HepG2 (cell line): ENCODE data around the gene IGBP1. TPM values are rescaled to one million over a fixed set of nuclear protein-coding genes. Genes with fewer than 3 reads are reported as not detected.

ENCODE experiments used
- ATAC-seq: fragments of 200-7000 bp; cut with Tn5 transposase; 3 replicates; pipeline ENCODE4 v1.9.1; 2020; ENCODE audit warnings: mild to moderate bottlenecking, moderate library complexity
- BruUV-seq: library from RNA; stranded (reverse); fragments of 400-500 nt; replicated peaks from 2 replicates; lab custom pipeline; 2021; lab: Mats Ljungman, UMichigan
- CTCF ChIA-PET: fragments of 300-600 bp; formaldehyde crosslinking; extraction: SDS; loops from one replicate; lab custom pipeline; 2021; ENCODE audit warnings: low total read pairs, inconsistent platforms, low intra/inter-chr PET ratio; lab: Yijun Ruan, JAX
- POLR2A ChIA-PET: fragments of 350-600 bp; sonication (Branson Sonifier 250); formaldehyde crosslinking; loops from one replicate; lab custom pipeline; 2020; ENCODE audit warnings: antibody characterized with exemption, inconsistent platforms; lab: Yijun Ruan, JAX
- DNase-seq: peaks from one replicate; pipeline ENCODE4 v3.0.0-alpha.2; 2015; ENCODE audit warnings: low spot score
- FAIRE-seq: peaks from 3 replicates; lab custom pipeline; 2011; peaks lifted over from hg19 to GRCh38; lab: Jason Lieb, UNC
- H2AFZ ChIP-seq: one replicate; pipeline ENCODE4 v1.6.1; 2011; ENCODE audit warnings: low read length, inconsistent platforms
- H3K27ac ChIP-seq: fragments of 300-600 bp; 3 replicates; pipeline ENCODE4 v1.8.0; 2011; ENCODE audit warnings: mixed run types, mild to moderate bottlenecking, mixed read lengths, low read length, inconsistent platforms; ENCODE audit not compliant: insufficient read depth; ENCODE audit errors: extremely low read length
- H3K27me3 ChIP-seq, 2 experiments: fragments of 200-600 bp in 1 of 2; 2 replicates in 1 of 2; 3 replicates in 1 of 2; pipeline versions ENCODE4 v1.6.0 to v1.8.0; 2011; ENCODE audit warnings: low read length in 2 of 2, mild to moderate bottlenecking in 2 of 2, moderate library complexity in 2 of 2, inconsistent platforms in 1 of 2; ENCODE audit not compliant: insufficient read depth in 2 of 2, control insufficient read depth in 1 of 2
- H3K36me3 ChIP-seq, 2 experiments: fragments of 200-600 bp in 1 of 2; replicated peaks in 1 of 2; 2 replicates in 1 of 2; 3 replicates in 1 of 2; pipeline versions ENCODE4 v1.5.1 to v1.8.0; 2011; ENCODE audit warnings: low read length in 2 of 2, inconsistent platforms in 1 of 2; ENCODE audit not compliant: insufficient read depth in 2 of 2, control insufficient read depth in 1 of 2
- H3K4me1 ChIP-seq: 2 replicates; pipeline ENCODE4 v1.5.1; 2012; ENCODE audit warnings: low read length, inconsistent platforms; ENCODE audit not compliant: insufficient read depth
- H3K4me2 ChIP-seq: 2 replicates; pipeline ENCODE4 v1.6.0; 2011; ENCODE audit warnings: low read depth, low read length, inconsistent platforms
- H3K4me3 ChIP-seq, 3 experiments: fragments of 200-600 bp in 1 of 3; sonication (generic), shearing (Covaris generic) in 1 of 3; replicated peaks in 1 of 3; 2 replicates each; pipeline ENCODE4 v1.5.1; 2011 to 2016; ENCODE audit warnings: low read length in 3 of 3, inconsistent platforms in 2 of 3, low read depth in 2 of 3, mild to moderate bottlenecking in 2 of 3, control low read depth in 1 of 3, mixed read lengths in 1 of 3; ENCODE audit not compliant: insufficient read depth in 1 of 3
- H3K79me2 ChIP-seq: one replicate; pipeline ENCODE4 v1.6.1; 2011; ENCODE audit warnings: low read length, inconsistent platforms; ENCODE audit not compliant: insufficient read depth
- H3K9ac ChIP-seq: 2 replicates; pipeline ENCODE4 v1.6.0; 2011; ENCODE audit warnings: mild to moderate bottlenecking, low read depth, low read length, inconsistent platforms; ENCODE audit not compliant: insufficient read depth
- H3K9me3 ChIP-seq: 2 replicates; pipeline ENCODE4 v1.5.1; 2012; ENCODE audit warnings: mild to moderate bottlenecking, low read length
- H4K20me1 ChIP-seq: 2 replicates; pipeline ENCODE4 v1.6.0; 2011; ENCODE audit warnings: inconsistent platforms, mild to moderate bottlenecking, low read length, moderate library complexity; ENCODE audit not compliant: insufficient read depth
- CC2D1A ChIP-seq: sonication (generic); formaldehyde crosslinking; IDR thresholded peaks from 2 replicates; pipeline ENCODE4 v1.8.1; 2023; ENCODE audit warnings: mild to moderate bottlenecking, missing genetic modification reagents
- DNMT3B ChIP-seq: conservative IDR thresholded peaks from 2 replicates; pipeline ENCODE4 v1.6.1; 2016; ENCODE audit warnings: missing biosample characterization, control low read depth
- FOXC1 ChIP-seq: sonication (generic); formaldehyde crosslinking; IDR thresholded peaks from 2 replicates; pipeline ENCODE4 v1.8.0; 2022; ENCODE audit warnings: mild to moderate bottlenecking, missing genetic modification reagents, borderline replicate concordance
- LBX2 ChIP-seq: sonication (generic); formaldehyde crosslinking; IDR thresholded peaks from 2 replicates; pipeline ENCODE4 v1.5.0; 2020; ENCODE audit warnings: missing genetic modification reagents, mild to moderate bottlenecking, borderline replicate concordance
- NFYC ChIP-seq: IDR thresholded peaks from 2 replicates; pipeline ENCODE4 v1.6.1; 2016; ENCODE audit warnings: missing genetic modification reagents, missing compliant biosample characterization
- PCBP2 ChIP-seq: fragments of 200-400 bp; formaldehyde crosslinking; optimal IDR thresholded peaks from 2 replicates; pipeline ENCODE3; 2018; ENCODE audit warnings: low read length, low read depth; ENCODE audit not compliant: poor library complexity, severe bottlenecking
- POGK ChIP-seq: sonication (generic); formaldehyde crosslinking; conservative IDR thresholded peaks from 2 replicates; pipeline ENCODE4 v1.8.0; 2022; ENCODE audit warnings: mild to moderate bottlenecking, moderate library complexity, missing genetic modification reagents
- ZFP1 ChIP-seq: IDR thresholded peaks from 2 replicates; pipeline ENCODE4 v1.6.1; 2016
- ZNF329 ChIP-seq: sonication (generic); formaldehyde crosslinking; IDR thresholded peaks from 2 replicates; pipeline ENCODE4 v1.9.0; 2021; ENCODE audit warnings: low read depth, mild to moderate bottlenecking, missing genetic modification reagents
- ZNF678 ChIP-seq: sonication (generic); formaldehyde crosslinking; IDR thresholded peaks from 2 replicates; pipeline ENCODE4 v1.4.0; 2020; ENCODE audit warnings: mild to moderate bottlenecking, missing genetic modification reagents
- ZNF841 ChIP-seq: sonication (generic); formaldehyde crosslinking; IDR thresholded peaks from 2 replicates; pipeline ENCODE4 v1.8.1; 2023; ENCODE audit warnings: missing genetic modification reagents, borderline replicate concordance
- ZSCAN20 ChIP-seq: sonication (generic); formaldehyde crosslinking; IDR thresholded peaks from 2 replicates; pipeline ENCODE4 v1.4.0; 2020; ENCODE audit warnings: missing genetic modification reagents, mild to moderate bottlenecking, borderline replicate concordance
- ZSCAN29 ChIP-seq: sonication (generic); formaldehyde crosslinking; conservative IDR thresholded peaks from 2 replicates; pipeline ENCODE4 v1.4.0; 2020; ENCODE audit warnings: mild to moderate bottlenecking, missing genetic modification reagents
- WGBS: methylation state at CpG from one replicate; pipeline ENCODE4 v1.1.6; 2017; ENCODE audit warnings: low lambda C conversion rate; 5-methylcytosine and 5-hydroxymethylcytosine counted together
- in situ Hi-C: cut with HindIII; loops from 2 replicates; pipeline ENCODE4 v1.10.0; 2017; ENCODE audit warnings: low pct_unique_long_range_greater_than_20kb; ENCODE audit not compliant: extremely low pct_ligation_motif_present
- intact Hi-C: fragments of 100-400 bp; cut with micrococcal nuclease; formaldehyde crosslinking; loops from one replicate; pipeline ENCODE4 v1.10.0; 2022; ENCODE audit not compliant: unreplicated experiment
- polyA plus RNA-seq, 8 experiments: library from polyadenylated mRNA; depleted of rRNA in 3 of 8; stranded (reverse) in 7 of 8; unstranded in 1 of 8; fragments of >200 nt; fragmentation: Illumina TruSeq in 4 of 8; extraction: Trizol in 4 of 8; gene quantifications; 2 replicates each; pipeline versions ENCODE4 v1.2.1 to v1.2.3, GENCODE V29; 2011 to 2016; ENCODE audit warnings: low read depth in 4 of 8, missing spikeins in 1 of 8, mixed read lengths in 1 of 8; ENCODE audit not compliant: insufficient read depth in 1 of 8
- total RNA-seq, 5 experiments: library from RNA; depleted of rRNA; stranded (reverse); fragments of >200 nt; fragmentation: Illumina TruSeq; extraction: Trizol; gene quantifications; 2 replicates each; pipeline ENCODE4 v1.2.3, GENCODE V29; 2016; ENCODE audit warnings: low read depth in 1 of 5
- TF ChIP-seq, protein P1 (sequence below): sonication (generic); formaldehyde crosslinking; IDR thresholded peaks from 2 replicates; pipeline ENCODE4 v1.5.0; 2020; ENCODE audit warnings: missing genetic modification reagents, mild to moderate bottlenecking, borderline replicate concordance
- TF ChIP-seq, protein P2 (sequence below): sonication (generic); formaldehyde crosslinking; IDR thresholded peaks from 2 replicates; pipeline ENCODE4 v1.5.0; 2020; ENCODE audit warnings: missing genetic modification reagents
- TF ChIP-seq, protein P3 (sequence below): sonication (generic); formaldehyde crosslinking; IDR thresholded peaks from 2 replicates; pipeline ENCODE4 v1.5.0; 2020; ENCODE audit warnings: mild to moderate bottlenecking, missing genetic modification reagents

IGBP1 gene
- total and polyA plus RNA-seq, 2 of the 13 experiments (the other 11 are each of a cell fraction or from before 2014, with no cell fraction given), result 59.3 to 103 TPM

GRCh38 chrX:70196961-70197720 lies 63.9 kb downstream of the IGBP1 start (continued):
- TF ChIP-seq POGK (CRISPR knock-in tag) (no peak), DNMT3B (CRISPR knock-in tag) (no peak), CC2D1A (no peak), ZSCAN29 (CRISPR knock-in tag) (no peak)
- TF ChIP-seq, protein P1, sequence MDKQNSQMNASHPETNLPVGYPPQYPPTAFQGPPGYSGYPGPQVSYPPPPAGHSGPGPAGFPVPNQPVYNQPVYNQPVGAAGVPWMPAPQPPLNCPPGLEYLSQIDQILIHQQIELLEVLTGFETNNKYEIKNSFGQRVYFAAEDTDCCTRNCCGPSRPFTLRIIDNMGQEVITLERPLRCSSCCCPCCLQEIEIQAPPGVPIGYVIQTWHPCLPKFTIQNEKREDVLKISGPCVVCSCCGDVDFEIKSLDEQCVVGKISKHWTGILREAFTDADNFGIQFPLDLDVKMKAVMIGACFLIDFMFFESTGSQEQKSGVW (CRISPR knock-in tag), result no peak

DNA sequence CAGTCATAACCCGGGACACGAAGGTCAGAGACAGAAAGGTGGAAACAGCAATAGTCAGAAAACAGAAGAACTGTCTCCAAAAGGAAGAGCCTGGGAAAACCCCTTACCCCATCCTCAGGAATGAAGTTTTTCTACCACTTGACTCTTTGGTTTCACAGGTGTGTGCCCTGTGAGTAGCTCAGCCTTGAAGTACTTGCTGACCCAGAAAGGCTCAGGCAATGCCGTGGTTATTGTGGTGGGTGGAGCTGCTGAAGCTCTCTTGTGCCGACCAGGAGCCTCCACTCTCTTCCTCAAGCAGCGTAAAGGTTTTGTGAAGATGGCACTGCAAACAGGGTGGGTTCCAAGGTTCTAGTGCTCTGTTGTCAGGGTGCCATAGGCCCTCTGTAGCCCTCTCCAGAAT lies 68.5 kb downstream of the IGBP1 start:
- Histone ChIP-seq H3K36me3 (no peaks in the 10 kb centered on the region), H3K27me3 (no peaks in the 10 kb centered on the region; a peak in 1 of 5 replicates), H4K20me1 (no peaks in the 10 kb centered on the region), H3K79me2 (no peaks in the 10 kb centered on the region), H3K9ac (no peak overlapping the region), H3K4me2 (no peak overlapping the region), H3K27ac (no peak overlapping the region), H3K9me3 (no peaks in the 10 kb centered on the region)
- FAIRE-seq, result no peak
- ChIA-PET POLR2A (no interaction called here), CTCF (no interaction called here)
- no peak for DNase-seq
- 0% methylated on average over 2 of the region's 5 CpGs for WGBS
- intact Hi-C loops, result no loop called here
- no TSS peak for BruUV-seq
- no peak for TF ChIP-seq ZNF329
- TF ChIP-seq, protein P2, sequence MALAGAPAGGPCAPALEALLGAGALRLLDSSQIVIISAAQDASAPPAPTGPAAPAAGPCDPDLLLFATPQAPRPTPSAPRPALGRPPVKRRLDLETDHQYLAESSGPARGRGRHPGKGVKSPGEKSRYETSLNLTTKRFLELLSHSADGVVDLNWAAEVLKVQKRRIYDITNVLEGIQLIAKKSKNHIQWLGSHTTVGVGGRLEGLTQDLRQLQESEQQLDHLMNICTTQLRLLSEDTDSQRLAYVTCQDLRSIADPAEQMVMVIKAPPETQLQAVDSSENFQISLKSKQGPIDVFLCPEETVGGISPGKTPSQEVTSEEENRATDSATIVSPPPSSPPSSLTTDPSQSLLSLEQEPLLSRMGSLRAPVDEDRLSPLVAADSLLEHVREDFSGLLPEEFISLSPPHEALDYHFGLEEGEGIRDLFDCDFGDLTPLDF, result no peak
- TF ChIP-seq, protein P3, sequence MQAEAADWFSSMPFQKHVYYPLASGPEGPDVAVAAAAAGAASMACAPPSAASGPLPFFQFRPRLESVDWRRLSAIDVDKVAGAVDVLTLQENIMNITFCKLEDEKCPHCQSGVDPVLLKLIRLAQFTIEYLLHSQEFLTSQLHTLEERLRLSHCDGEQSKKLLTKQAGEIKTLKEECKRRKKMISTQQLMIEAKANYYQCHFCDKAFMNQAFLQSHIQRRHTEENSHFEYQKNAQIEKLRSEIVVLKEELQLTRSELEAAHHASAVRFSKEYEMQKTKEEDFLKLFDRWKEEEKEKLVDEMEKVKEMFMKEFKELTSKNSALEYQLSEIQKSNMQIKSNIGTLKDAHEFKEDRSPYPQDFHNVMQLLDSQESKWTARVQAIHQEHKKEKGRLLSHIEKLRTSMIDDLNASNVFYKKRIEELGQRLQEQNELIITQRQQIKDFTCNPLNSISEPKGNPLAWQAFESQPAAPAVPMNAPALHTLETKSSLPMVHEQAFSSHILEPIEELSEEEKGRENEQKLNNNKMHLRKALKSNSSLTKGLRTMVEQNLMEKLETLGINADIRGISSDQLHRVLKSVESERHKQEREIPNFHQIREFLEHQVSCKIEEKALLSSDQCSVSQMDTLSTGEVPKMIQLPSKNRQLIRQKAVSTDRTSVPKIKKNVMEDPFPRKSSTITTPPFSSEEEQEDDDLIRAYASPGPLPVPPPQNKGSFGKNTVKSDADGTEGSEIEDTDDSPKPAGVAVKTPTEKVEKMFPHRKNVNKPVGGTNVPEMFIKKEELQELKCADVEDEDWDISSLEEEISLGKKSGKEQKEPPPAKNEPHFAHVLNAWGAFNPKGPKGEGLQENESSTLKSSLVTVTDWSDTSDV, result no peak
- no peak for TF ChIP-seq ZSCAN20 (CRISPR knock-in tag)
- TF ChIP-seq PCBP2, result no peak
- TF ChIP-seq ZNF841 (CRISPR knock-in tag), result no peak
- TF ChIP-seq ZNF678, result no peak
- TF ChIP-seq ZFP1 (CRISPR knock-in tag), result no peak
- no peak for TF ChIP-seq NFYC (CRISPR knock-in tag)
- no peak for TF ChIP-seq LBX2 (CRISPR knock-in tag)
- TF ChIP-seq FOXC1 (CRISPR knock-in tag), result no peak
- TF ChIP-seq, all 625 proteins: peak for 0
- in situ Hi-C loops, result loop anchor here (10.0 kb wide), 1 partner anchor 63 kb away; the partner anchor contains the start of genes ARR3 and P2RY4
- ATAC-seq, result no peak
- H3K4me3 ChIP-seq, result no peak overlapping the region
- no peak overlapping the region for H2AFZ ChIP-seq
- no peaks in the 10 kb centered on the region for H3K4me1 ChIP-seq
